HCT116 (cell line): ENCODE measurements around the gene MAPKAP1. TPM values are rescaled to one million over a fixed set of nuclear protein-coding genes. Genes with fewer than 3 reads are reported as not detected.

Experiments used
- ATAC-seq: fragments of 200-7000 bp; cut with Tn5 transposase; 2 replicates; pipeline ENCODE4 v1.9.1; 2020; ENCODE audit warnings: mild to moderate bottlenecking, moderate library complexity
- BruUV-seq: library from RNA; stranded (reverse); fragments of 400-500 nt; replicated peaks from 2 replicates; lab custom pipeline; 2021; lab: Mats Ljungman, UMichigan
- CTCF ChIA-PET: fragments of 300-600 bp; sonication (Branson Sonifier 250); formaldehyde crosslinking; loops from one replicate; lab custom pipeline; 2021; ENCODE audit warnings: antibody characterized with exemption; lab: Charles Lee
- POLR2A ChIA-PET: fragments of 300-600, 350-600 bp; sonication (Branson Sonifier 250); formaldehyde crosslinking; loops from one replicate; lab custom pipeline; 2021; ENCODE audit warnings: antibody characterized with exemption; lab: Charles Lee
- RAD21 ChIA-PET, 2 experiments: fragments of 300-600 bp; sonication (Branson Sonifier 250); formaldehyde crosslinking; loops; one replicate each; lab custom pipeline; 2023; ENCODE audit warnings: low total read pairs in 2 of 2; ENCODE audit not compliant: uncharacterized antibody in 2 of 2, unreplicated experiment in 2 of 2, low non-redundant PET in 1 of 2; lab: Charles Lee
- DNase-seq: peaks from one replicate; pipeline ENCODE4 v3.0.0-alpha.2; 2010; ENCODE audit warnings: low read depth, low spot score
- H2AFZ ChIP-seq: fragments of 200-600 bp; shearing (Covaris generic), sonication (generic); 2 replicates; pipeline ENCODE4 v1.6.1; 2017; ENCODE audit warnings: low read depth, mixed run types, mixed read lengths, antibody characterized with exemption, low read length; ENCODE audit not compliant: poor library complexity, severe bottlenecking
- H3K27ac ChIP-seq: 2 replicates; pipeline ENCODE4 v1.5.1; 2012; ENCODE audit warnings: low read depth, low read length
- H3K27me3 ChIP-seq: fragments of 200-600 bp; sonication (generic); 2 replicates; pipeline ENCODE4 v1.6.1; 2016; ENCODE audit warnings: mixed run types, low read length, mixed read lengths; ENCODE audit not compliant: insufficient read depth
- H3K36me3 ChIP-seq, 2 experiments: fragments of 200-500 bp in 1 of 2; fragments of 200-600 bp in 1 of 2; sonication (Bioruptor generic) in 1 of 2; sonication (generic) in 1 of 2; 2 replicates each; pipeline versions ENCODE4 v1.5.1 to v1.6.1; 2014 to 2016; ENCODE audit warnings: low read length in 2 of 2, inconsistent platforms in 1 of 2, mixed read lengths in 1 of 2, mixed run types in 1 of 2; ENCODE audit not compliant: insufficient read depth in 2 of 2, control insufficient read depth in 1 of 2
- H3K4me1 ChIP-seq, 2 experiments: fragments of 200-600 bp in 1 of 2; sonication (generic) in 1 of 2; 2 replicates each; pipeline versions ENCODE4 v1.5.1 to v1.6.1; 2012 to 2017; ENCODE audit warnings: low read length in 2 of 2, inconsistent platforms in 1 of 2, mild to moderate bottlenecking in 1 of 2, mixed read lengths in 1 of 2, mixed run types in 1 of 2, moderate library complexity in 1 of 2; ENCODE audit not compliant: insufficient read depth in 2 of 2, control insufficient read depth in 1 of 2
- H3K4me2 ChIP-seq: fragments of 200-600 bp; sonication (generic); 2 replicates; pipeline ENCODE4 v1.6.1; 2017; ENCODE audit warnings: mixed run types, low read length, mixed read lengths
- H3K4me3 ChIP-seq, 2 experiments: fragments of 200-600 bp in 1 of 2; sonication (generic) in 1 of 2; replicated peaks in 1 of 2; 2 replicates each; pipeline ENCODE4 v1.5.1; 2011 to 2016; ENCODE audit warnings: low read length in 2 of 2, control low read depth in 1 of 2, low read depth in 1 of 2, mild to moderate bottlenecking in 1 of 2, mixed read lengths in 1 of 2, mixed run types in 1 of 2
- H3K79me2 ChIP-seq: fragments of 200-600 bp; sonication (generic); 2 replicates; pipeline ENCODE4 v1.6.1; 2017; ENCODE audit warnings: mild to moderate bottlenecking, mixed run types, low read length, moderate library complexity, mixed read lengths; ENCODE audit not compliant: insufficient read depth
- H3K9ac ChIP-seq: fragments of 200-600 bp; sonication (generic); 2 replicates; pipeline ENCODE4 v1.6.1; 2016; ENCODE audit warnings: low read length, mixed read lengths
- H3K9me2 ChIP-seq: fragments of 200-600 bp; sonication (generic), shearing (Covaris generic); 2 replicates; pipeline ENCODE4 v1.6.1; 2017; ENCODE audit warnings: mixed run types, mild to moderate bottlenecking, moderate library complexity; ENCODE audit not compliant: insufficient read depth
- H3K9me3 ChIP-seq, 2 experiments: fragments of 200-500 bp in 1 of 2; fragments of 200-600 bp in 1 of 2; sonication (Bioruptor generic) in 1 of 2; sonication (generic) in 1 of 2; 2 replicates each; pipeline ENCODE4 v1.6.1; 2014 to 2017; ENCODE audit warnings: low read length in 2 of 2, mixed read lengths in 2 of 2, inconsistent platforms in 1 of 2, low read depth in 1 of 2, mild to moderate bottlenecking in 1 of 2, mixed run types in 1 of 2, moderate library complexity in 1 of 2; ENCODE audit not compliant: control insufficient read depth in 1 of 2, insufficient read depth in 1 of 2
- H4K20me1 ChIP-seq: fragments of 200-600 bp; sonication (generic), shearing (Covaris generic); 2 replicates; pipeline ENCODE4 v1.6.1; 2017; ENCODE audit warnings: mixed run types, mild to moderate bottlenecking, moderate library complexity; ENCODE audit not compliant: insufficient read depth
- CBX3 ChIP-seq: IDR thresholded peaks from 2 replicates; pipeline ENCODE4 v1.6.1; 2012; ENCODE audit warnings: low read depth
- CEBPB ChIP-seq: IDR thresholded peaks from 2 replicates; pipeline ENCODE4 v1.6.1; 2012; ENCODE audit warnings: low read depth
- EGR1 ChIP-seq: IDR thresholded peaks from 2 replicates; pipeline ENCODE4 v1.6.1; 2012; ENCODE audit warnings: low read depth
- ELF1 ChIP-seq: IDR thresholded peaks from 2 replicates; pipeline ENCODE4 v1.6.1; 2012; ENCODE audit warnings: low read depth, borderline replicate concordance
- EZH2 ChIP-seq: fragments of 200-600 bp; sonication (generic); IDR thresholded peaks from 2 replicates; pipeline ENCODE4 v1.6.1; 2017; ENCODE audit warnings: antibody characterized with exemption, mixed run types
- FOSL1 ChIP-seq: IDR thresholded peaks from 2 replicates; pipeline ENCODE4 v1.6.1; 2012; ENCODE audit warnings: low read depth
- POLR2A ChIP-seq: IDR thresholded peaks from 2 replicates; pipeline ENCODE4 v1.7.0; 2011; ENCODE audit warnings: borderline replicate concordance; ENCODE audit not compliant: insufficient read depth, insufficient read length; ENCODE audit errors: extremely low read depth
- SIN3A ChIP-seq: IDR thresholded peaks from 2 replicates; pipeline ENCODE4 v1.6.1; 2012; ENCODE audit warnings: low read depth
- ZFX ChIP-seq: fragments of 450-650 bp; IDR thresholded peaks from 2 replicates; pipeline ENCODE4 v1.6.1; 2017
- ZNF274 ChIP-seq: fragments of 200-500 bp; sonication (Bioruptor generic); IDR thresholded peaks from 2 replicates; pipeline ENCODE4 v1.6.1; 2014; ENCODE audit warnings: mild to moderate bottlenecking, low read depth, low read length, inconsistent platforms
- intact Hi-C: fragments of 100-400 bp; cut with micrococcal nuclease; formaldehyde crosslinking; loops from 2 replicates; pipeline ENCODE4 v1.10.0; 2022
- total RNA-seq: library from RNA; stranded (reverse); gene quantifications from one replicate; pipeline ENCODE4 v1.2.1, GENCODE V29; 2021; ENCODE audit not compliant: unreplicated experiment
- TF ChIP-seq, protein P1 (sequence below): IDR thresholded peaks from 2 replicates; pipeline ENCODE4 v1.6.1; 2012
- TF ChIP-seq, protein P2 (sequence below): IDR thresholded peaks from 2 replicates; pipeline ENCODE4 v1.6.1; 2011; ENCODE audit warnings: mild to moderate bottlenecking, low read length, moderate library complexity; ENCODE audit not compliant: insufficient replicate concordance; ENCODE audit errors: extremely low read depth
- TF ChIP-seq, protein P3 (sequence below), 3 experiments: fragments of 200-600 bp in 1 of 3; sonication (generic) in 1 of 3; IDR thresholded peaks in 2 of 3; conservative IDR thresholded peaks in 1 of 3; 2 replicates each; pipeline ENCODE4 v1.5.1; 2012 to 2017; ENCODE audit warnings: low read depth in 2 of 3, low read length in 2 of 3, antibody characterized with exemption in 1 of 3, borderline replicate concordance in 1 of 3, control low read depth in 1 of 3, mild to moderate bottlenecking in 1 of 3, mixed read lengths in 1 of 3, mixed run types in 1 of 3, moderate library complexity in 1 of 3; ENCODE audit not compliant: insufficient read depth in 1 of 3
- TF ChIP-seq, protein P4 (sequence below): IDR thresholded peaks from 2 replicates; pipeline ENCODE4 v1.6.1; 2012

MAPKAP1 gene
- total RNA-seq, 1 experiment from 2014 or later = 72.5 TPM

DNA sequence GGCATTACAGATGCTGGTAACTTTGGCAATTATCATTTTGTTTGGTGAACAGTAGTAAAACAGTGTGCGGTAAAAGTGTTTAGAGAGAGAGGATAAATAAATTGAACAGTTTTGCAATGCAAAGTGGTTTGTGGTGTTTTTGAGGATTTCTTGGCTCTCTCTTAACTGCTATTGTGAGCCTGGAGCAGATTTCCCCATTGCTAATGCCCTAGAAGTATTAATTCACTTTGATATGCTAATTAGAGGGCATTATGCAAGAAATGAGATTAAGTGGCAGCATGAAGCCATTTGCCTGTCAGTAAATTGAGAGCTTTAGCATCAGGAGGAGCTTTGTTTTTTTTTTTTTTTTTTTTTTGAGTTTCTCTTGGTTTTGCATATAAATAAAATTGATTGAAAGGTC is 48.3 kb upstream of the MAPKAP1 start:
- Histone ChIP-seq H3K9ac (no peak overlapping the region), H4K20me1 (no peaks in the 10 kb centered on the region), H3K79me2 (no peaks in the 10 kb centered on the region), H3K36me3 (no peaks in the 10 kb centered on the region), H3K4me1 (peaks cover 7 to 8% of the 10 kb centered on the region in 2 experiments; a peak in 3 of 4 replicates), H3K4me3 (no peak overlapping the region), H2AFZ (no peak overlapping the region), H3K27me3 (no peaks in the 10 kb centered on the region), H3K9me2 (no peaks in the 10 kb centered on the region), H3K27ac (no peak overlapping the region), H3K9me3 (no peaks in the 10 kb centered on the region), H3K4me2 (no peak overlapping the region)
- intact Hi-C loops = no loop called here
- no peak for TF ChIP-seq CBX3
- no peak for TF ChIP-seq POLR2A
- TF ChIP-seq, protein P1, sequence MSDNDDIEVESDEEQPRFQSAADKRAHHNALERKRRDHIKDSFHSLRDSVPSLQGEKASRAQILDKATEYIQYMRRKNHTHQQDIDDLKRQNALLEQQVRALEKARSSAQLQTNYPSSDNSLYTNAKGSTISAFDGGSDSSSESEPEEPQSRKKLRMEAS = no peak
- no peak for TF ChIP-seq EZH2
- TF ChIP-seq, protein P2, sequence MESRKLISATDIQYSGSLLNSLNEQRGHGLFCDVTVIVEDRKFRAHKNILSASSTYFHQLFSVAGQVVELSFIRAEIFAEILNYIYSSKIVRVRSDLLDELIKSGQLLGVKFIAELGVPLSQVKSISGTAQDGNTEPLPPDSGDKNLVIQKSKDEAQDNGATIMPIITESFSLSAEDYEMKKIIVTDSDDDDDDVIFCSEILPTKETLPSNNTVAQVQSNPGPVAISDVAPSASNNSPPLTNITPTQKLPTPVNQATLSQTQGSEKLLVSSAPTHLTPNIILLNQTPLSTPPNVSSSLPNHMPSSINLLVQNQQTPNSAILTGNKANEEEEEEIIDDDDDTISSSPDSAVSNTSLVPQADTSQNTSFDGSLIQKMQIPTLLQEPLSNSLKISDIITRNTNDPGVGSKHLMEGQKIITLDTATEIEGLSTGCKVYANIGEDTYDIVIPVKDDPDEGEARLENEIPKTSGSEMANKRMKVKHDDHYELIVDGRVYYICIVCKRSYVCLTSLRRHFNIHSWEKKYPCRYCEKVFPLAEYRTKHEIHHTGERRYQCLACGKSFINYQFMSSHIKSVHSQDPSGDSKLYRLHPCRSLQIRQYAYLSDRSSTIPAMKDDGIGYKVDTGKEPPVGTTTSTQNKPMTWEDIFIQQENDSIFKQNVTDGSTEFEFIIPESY = no peak
- ATAC-seq (no peak), DNase-seq (no peak)
- POLR2A ChIA-PET = no interaction called here
- BruUV-seq = no TSS peak
- CTCF ChIA-PET = no interaction called here
- RAD21 ChIA-PET = no interaction called here

DNA sequence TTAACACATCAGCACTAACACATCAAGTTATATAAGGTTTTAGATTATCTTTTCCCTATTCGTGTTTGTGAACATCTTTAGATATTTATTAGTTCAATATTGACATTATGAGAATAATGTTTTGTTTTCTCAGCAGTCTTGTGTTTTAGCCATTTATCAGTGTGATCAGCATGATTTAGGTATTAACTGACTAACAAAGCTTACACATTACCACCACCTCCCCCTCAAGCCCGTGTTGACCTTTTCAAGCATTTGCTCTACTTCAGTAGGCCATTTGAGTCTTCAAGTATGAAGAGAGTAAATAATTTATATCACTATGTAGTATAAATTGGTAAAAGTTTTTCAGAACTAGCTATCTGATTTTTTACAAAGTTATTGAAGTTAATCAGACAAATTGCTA is 47.1 kb upstream of the MAPKAP1 start:
- DNase-seq (no peak), ATAC-seq (no peak)
- Histone ChIP-seq H3K79me2 (no peaks in the 10 kb centered on the region), H3K27me3 (no peaks in the 10 kb centered on the region), H3K36me3 (no peaks in the 10 kb centered on the region), H3K27ac (no peak overlapping the region), H3K4me3 (no peak overlapping the region), H3K9me3 (no peaks in the 10 kb centered on the region), H3K9ac (no peak overlapping the region), H3K4me1 (peaks cover 7 to 8% of the 10 kb centered on the region in 2 experiments; a peak in 3 of 4 replicates), H4K20me1 (no peaks in the 10 kb centered on the region), H3K9me2 (no peaks in the 10 kb centered on the region), H2AFZ (no peak overlapping the region), H3K4me2 (no peak overlapping the region)
- no peak for TF ChIP-seq ZFX
- TF ChIP-seq, protein P2 = no peak
- TF ChIP-seq ZNF274 = no peak
- TF ChIP-seq SIN3A = no peak
- TF ChIP-seq EGR1 = no peak
- no peak for TF ChIP-seq FOSL1
- no peak for TF ChIP-seq POLR2A
- TF ChIP-seq, protein P3, sequence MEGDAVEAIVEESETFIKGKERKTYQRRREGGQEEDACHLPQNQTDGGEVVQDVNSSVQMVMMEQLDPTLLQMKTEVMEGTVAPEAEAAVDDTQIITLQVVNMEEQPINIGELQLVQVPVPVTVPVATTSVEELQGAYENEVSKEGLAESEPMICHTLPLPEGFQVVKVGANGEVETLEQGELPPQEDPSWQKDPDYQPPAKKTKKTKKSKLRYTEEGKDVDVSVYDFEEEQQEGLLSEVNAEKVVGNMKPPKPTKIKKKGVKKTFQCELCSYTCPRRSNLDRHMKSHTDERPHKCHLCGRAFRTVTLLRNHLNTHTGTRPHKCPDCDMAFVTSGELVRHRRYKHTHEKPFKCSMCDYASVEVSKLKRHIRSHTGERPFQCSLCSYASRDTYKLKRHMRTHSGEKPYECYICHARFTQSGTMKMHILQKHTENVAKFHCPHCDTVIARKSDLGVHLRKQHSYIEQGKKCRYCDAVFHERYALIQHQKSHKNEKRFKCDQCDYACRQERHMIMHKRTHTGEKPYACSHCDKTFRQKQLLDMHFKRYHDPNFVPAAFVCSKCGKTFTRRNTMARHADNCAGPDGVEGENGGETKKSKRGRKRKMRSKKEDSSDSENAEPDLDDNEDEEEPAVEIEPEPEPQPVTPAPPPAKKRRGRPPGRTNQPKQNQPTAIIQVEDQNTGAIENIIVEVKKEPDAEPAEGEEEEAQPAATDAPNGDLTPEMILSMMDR (IDR thresholded peaks at IDR 0.05 in 2 of 3, conservative IDR thresholded peaks at IDR 0.05 in 1 of 3; ENCODE audit: borderline replicate concordance in 1 of 3, insufficient read depth in 1 of 3, low read depth in 2 of 3, low read length in 2 of 3) = no peak
- TF ChIP-seq ELF1 = no peak
- TF ChIP-seq, protein P1 = no peak
- TF ChIP-seq CEBPB = no peak
- TF ChIP-seq, protein P4, sequence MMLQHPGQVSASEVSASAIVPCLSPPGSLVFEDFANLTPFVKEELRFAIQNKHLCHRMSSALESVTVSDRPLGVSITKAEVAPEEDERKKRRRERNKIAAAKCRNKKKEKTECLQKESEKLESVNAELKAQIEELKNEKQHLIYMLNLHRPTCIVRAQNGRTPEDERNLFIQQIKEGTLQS = no peak
- intact Hi-C loops = no loop called here
- ChIA-PET POLR2A (no interaction called here), CTCF (no interaction called here), RAD21 (no interaction called here)
- no TSS peak for BruUV-seq
